ENCODE measurements around the gene PLAAT2.

Gene PLAAT2

GRCh38 chr11:63574856-63575602, 11.8 kb upstream of the PLAAT2 start:
- H3K4me3 ChIP-seq (ENCODE audit: low read depth, low read length), result no peak overlapping the region
- in situ Hi-C loops (cut with HindIII; ENCODE audit: low sequenced_read_pairs), result no loop called here
- TF ChIP-seq, protein P1, sequence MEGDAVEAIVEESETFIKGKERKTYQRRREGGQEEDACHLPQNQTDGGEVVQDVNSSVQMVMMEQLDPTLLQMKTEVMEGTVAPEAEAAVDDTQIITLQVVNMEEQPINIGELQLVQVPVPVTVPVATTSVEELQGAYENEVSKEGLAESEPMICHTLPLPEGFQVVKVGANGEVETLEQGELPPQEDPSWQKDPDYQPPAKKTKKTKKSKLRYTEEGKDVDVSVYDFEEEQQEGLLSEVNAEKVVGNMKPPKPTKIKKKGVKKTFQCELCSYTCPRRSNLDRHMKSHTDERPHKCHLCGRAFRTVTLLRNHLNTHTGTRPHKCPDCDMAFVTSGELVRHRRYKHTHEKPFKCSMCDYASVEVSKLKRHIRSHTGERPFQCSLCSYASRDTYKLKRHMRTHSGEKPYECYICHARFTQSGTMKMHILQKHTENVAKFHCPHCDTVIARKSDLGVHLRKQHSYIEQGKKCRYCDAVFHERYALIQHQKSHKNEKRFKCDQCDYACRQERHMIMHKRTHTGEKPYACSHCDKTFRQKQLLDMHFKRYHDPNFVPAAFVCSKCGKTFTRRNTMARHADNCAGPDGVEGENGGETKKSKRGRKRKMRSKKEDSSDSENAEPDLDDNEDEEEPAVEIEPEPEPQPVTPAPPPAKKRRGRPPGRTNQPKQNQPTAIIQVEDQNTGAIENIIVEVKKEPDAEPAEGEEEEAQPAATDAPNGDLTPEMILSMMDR (IDR thresholded peaks at IDR 0.05; ENCODE audit: low read depth, low read length, missing control alignments), result no peak
- no peak for DNase-seq (ENCODE audit: low read depth)

DNA sequence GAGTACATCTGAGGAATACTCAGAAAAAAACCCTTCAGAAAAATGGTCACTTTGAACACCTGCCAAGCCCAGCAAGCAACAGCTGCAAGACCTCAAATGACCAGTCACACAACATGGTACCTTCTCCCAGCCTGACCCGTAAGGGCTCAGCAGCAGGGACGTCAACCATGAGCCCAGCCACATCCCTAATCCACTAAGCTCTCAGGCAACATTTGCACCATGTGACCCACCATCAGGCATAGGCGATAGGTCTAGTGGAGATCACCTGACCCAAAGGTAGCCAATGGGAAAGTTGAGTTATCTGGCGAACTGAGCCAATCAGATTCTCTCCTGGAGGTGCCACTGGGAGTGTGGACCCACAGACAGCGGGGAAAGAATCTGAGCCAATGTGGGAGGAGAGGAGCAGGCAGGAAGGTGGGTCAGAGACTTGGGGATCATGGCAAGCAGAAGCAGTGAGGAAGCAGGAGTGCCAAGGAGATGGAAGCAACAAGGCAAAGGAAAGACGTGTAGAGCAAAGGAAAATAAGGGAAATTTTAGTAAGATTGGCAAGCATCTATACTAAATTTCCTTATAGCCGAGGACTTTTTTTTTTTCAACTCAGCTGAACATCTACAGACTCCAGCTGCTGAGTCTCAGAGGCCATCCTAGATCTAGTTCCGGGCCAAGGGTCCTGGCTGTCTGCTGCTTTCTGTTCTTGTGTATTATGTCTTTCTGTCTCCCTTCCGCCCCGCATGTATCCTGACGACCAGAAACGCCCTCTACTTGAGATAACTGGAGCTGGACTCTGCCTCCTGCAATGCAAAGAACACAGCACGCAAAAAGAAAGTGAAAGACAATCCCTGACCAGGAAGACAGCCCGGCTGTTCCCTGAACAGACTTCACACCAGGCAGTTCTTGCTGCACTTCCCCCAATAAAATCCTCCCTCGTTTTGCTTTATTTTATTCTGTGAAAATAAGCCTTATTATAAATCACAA, 11.0 kb upstream of the PLAAT2 start:
- peak; percentile 19 for DNase-seq (ENCODE audit: low read depth)
- no peak overlapping the region for H3K4me3 ChIP-seq (ENCODE audit: low read depth, low read length)
- in situ Hi-C loops (cut with HindIII; ENCODE audit: low sequenced_read_pairs), result no loop called here
- TF ChIP-seq, protein P1 (IDR thresholded peaks at IDR 0.05; ENCODE audit: low read depth, low read length, missing control alignments), result no peak

GRCh38 chr11:63572026-63572688, 9.0 kb upstream of the PLAAT2 start:
- TF ChIP-seq, protein P1 (IDR thresholded peaks at IDR 0.05; ENCODE audit: low read depth, low read length, missing control alignments), result no peak
- DNase-seq (ENCODE audit: low read depth), result no peak
- no peak overlapping the region for H3K4me3 ChIP-seq (ENCODE audit: low read depth, low read length)
- in situ Hi-C loops (cut with HindIII; ENCODE audit: low sequenced_read_pairs), result no loop called here

GRCh38 chr11:63569570-63569969, 6.4 kb upstream of the PLAAT2 start:
- no peak overlapping the region for H3K4me3 ChIP-seq (ENCODE audit: low read depth, low read length)
- no peak for DNase-seq (ENCODE audit: low read depth)
- TF ChIP-seq, protein P1 (IDR thresholded peaks at IDR 0.05; ENCODE audit: low read depth, low read length, missing control alignments), result no peak
- in situ Hi-C loops (cut with HindIII; ENCODE audit: low sequenced_read_pairs), result no loop called here

DNA sequence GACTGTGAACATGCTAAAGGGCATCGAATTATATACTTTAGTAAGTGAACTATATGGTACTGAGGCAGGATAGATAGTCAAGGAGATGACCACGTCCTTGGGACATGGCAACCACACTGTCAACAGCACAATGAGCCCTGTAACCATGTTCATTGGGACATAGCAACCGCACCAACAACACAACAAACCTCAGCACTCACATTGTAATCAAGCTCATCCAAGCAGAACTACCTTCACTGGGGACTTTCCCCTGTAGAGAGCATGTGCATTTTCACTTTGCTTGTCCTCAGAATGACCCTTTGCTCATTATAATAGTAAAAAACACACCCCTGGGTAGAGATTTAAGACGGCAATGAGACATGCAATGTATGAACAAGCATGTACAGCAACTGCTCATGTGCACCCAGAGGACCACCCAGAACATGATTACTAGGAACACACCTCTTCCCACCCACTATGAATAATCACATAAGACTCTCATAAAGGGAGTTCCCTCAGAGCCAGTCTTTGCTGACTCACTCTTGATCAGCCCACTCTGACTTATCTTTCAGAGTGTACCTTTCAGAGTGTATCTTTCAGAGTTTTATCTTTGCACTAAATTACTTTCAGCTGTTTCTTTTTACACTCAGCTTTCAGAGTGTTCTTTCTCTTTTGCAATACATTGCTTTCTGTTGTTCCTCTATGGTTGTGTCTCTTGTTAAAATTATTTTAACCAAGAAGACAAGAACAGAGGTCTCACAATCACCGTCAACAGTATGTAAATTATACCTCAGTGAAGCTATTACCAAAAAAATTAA, 4.1 kb upstream of the PLAAT2 start:
- H3K4me3 ChIP-seq (ENCODE audit: low read depth, low read length), result no peak overlapping the region
- TF ChIP-seq, protein P1 (IDR thresholded peaks at IDR 0.05; ENCODE audit: low read depth, low read length, missing control alignments), result no peak
- in situ Hi-C loops (cut with HindIII; ENCODE audit: low sequenced_read_pairs), result no loop called here
- peak; percentile 71 for DNase-seq (ENCODE audit: low read depth)
